Activated naive CD8-positive, alpha-beta T cell treated with anti-CD3 and anti-CD28 coated beads, Interleukin-2, amount 50 U/mL, for 24 hours (primary cell): ENCODE data around the gene STAP1.
"Not testable (repeated sequence)": the region's sequence is repeated elsewhere in the genome, so short reads cannot be mapped to it uniquely, and the experiment has no call there.

Source experiments
- ATAC-seq: fragments of 150-1000 bp; cut with Tn5 transposase; one replicate; pipeline ENCODE4 v1.10.0; 2021
- DNase-seq: peaks from one replicate; pipeline ENCODE4 v3.0.0; 2021
- H3K27ac Mint-ChIP-seq: one replicate; pipeline ENCODE4 v1.8.0; 2021; ENCODE audit warnings: mild to moderate bottlenecking, mixed read lengths
- H3K27me3 Mint-ChIP-seq: one replicate; pipeline ENCODE4 v1.8.0; 2021; ENCODE audit warnings: mixed read lengths
- H3K36me3 Mint-ChIP-seq: one replicate; pipeline ENCODE4 v1.8.0; 2021; ENCODE audit warnings: low read depth, mixed read lengths
- H3K4me1 Mint-ChIP-seq: one replicate; pipeline ENCODE4 v1.8.0; 2021; ENCODE audit warnings: mixed read lengths
- H3K4me3 Mint-ChIP-seq: one replicate; pipeline ENCODE4 v1.8.0; 2021; ENCODE audit warnings: mild to moderate bottlenecking, moderate library complexity, mixed read lengths
- H3K9me3 Mint-ChIP-seq: one replicate; pipeline ENCODE4 v1.8.0; 2021; ENCODE audit warnings: mixed read lengths

Gene STAP1, protein sequence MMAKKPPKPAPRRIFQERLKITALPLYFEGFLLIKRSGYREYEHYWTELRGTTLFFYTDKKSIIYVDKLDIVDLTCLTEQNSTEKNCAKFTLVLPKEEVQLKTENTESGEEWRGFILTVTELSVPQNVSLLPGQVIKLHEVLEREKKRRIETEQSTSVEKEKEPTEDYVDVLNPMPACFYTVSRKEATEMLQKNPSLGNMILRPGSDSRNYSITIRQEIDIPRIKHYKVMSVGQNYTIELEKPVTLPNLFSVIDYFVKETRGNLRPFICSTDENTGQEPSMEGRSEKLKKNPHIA

DNA sequence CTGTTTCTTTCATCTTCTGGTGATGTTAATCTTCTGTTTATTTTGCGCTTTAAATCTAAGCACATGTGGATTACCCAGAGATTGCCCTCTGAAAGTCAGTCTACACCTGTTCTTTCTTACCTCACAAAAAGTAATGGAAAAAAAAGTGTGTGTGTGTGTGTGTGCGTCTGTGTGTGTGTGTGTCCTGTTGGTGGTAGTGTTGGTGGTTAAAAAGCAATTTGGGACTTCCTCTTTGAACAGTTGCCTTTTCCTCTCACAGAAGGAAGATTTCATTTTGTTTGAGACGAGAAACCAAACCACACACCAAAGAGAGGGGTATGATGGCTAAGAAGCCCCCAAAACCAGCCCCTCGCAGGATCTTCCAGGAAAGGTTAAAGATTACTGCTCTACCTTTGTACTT is at the start of gene STAP1:
TSS of gene STAP1 (plus strand) at position 235 of the 400 bp plus-strand sequence. CDS start at position 318, 83 bp downstream.
- ATAC-seq (peak; percentile 36), DNase-seq (no peak)
- Mint-ChIP-seq H3K9me3 (no peaks in the 10 kb centered on the region), H3K36me3 (no peaks in the 10 kb centered on the region), H3K4me1 (peaks cover 21% of the 10 kb centered on the region), H3K27me3 (no peaks in the 10 kb centered on the region), H3K4me3 (peak within 1 kb of the TSS; percentile 78), H3K27ac (peak within 1 kb of the TSS; percentile 81)

DNA sequence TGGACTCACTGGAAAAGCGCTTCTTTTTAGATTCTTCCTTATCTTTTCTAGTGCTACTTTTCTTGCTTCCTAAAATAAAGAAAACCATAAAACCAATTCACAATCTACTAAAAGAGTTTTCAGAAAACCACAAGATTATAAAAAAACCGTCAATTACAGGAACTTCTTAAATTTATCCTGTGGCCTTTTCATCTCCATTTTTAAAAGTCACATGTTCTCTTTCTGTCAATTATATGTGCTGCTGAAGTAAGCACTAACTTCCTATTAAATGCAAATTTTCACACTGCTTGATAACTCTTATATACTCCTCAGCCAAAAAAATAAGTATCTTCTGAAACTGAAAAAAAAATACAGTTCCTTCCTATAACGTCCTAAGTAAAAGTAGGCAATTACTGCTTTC is 46.0 kb upstream of the STAP1 start:
- ATAC-seq (no peak), DNase-seq (no peak)
- no peak overlapping the region for H3K27ac Mint-ChIP-seq
- H3K4me1 Mint-ChIP-seq: peaks cover 7% of the 10 kb centered on the region
- no peaks in the 10 kb centered on the region for H3K27me3 Mint-ChIP-seq
- no peak overlapping the region for H3K4me3 Mint-ChIP-seq
- H3K36me3 Mint-ChIP-seq: peaks cover 51% of the 10 kb centered on the region
- H3K9me3 Mint-ChIP-seq: no peaks in the 10 kb centered on the region

DNA sequence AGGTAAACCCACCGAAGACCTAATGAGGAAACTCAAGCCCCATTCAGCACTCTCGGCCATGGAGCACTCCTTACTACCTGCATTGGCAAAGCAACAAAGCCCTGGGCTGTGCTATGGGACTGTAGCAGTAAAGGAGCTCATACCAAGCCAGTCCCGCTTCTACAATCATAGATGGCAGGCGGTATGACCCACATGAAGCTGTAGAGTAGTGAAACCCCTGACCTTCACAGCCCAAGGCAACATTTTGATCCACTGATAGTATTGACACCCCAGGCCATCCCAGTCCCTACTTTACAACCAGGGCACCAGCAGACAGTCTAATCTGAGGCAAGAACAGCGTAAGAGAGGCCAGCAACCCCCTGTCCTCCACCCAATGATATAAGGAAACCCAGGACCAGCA is 38.4 kb upstream of the STAP1 start:
- peaks cover 46% of the 10 kb centered on the region for H3K36me3 Mint-ChIP-seq
- peaks cover 43% of the 10 kb centered on the region for H3K4me1 Mint-ChIP-seq
- ATAC-seq (no peak), DNase-seq (no peak)
- no peak overlapping the region for H3K4me3 Mint-ChIP-seq
- H3K27ac Mint-ChIP-seq: no peak overlapping the region
- H3K27me3 Mint-ChIP-seq: no peaks in the 10 kb centered on the region
- H3K9me3 Mint-ChIP-seq: peaks cover 4% of the 10 kb centered on the region

DNA sequence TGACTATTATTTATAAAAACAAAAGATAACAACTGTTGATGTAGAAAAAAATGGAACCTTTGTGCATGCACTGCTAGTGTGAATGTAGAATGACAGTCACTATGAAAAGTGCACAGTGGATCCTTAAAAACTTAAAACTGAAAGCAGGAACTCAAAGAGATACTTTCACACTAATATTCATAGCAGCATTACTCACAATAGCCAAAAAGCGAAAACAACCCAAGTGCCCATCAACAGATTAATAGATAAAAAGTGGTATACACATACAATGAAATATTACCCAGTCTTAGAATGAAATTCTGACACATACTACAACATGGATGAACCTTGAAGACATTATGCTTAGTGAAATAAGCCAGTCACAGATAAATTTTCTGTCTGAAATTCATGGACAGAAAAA is 37.0 kb upstream of the STAP1 start:
- no peak for DNase-seq
- peak; percentile 61 for ATAC-seq
- no peaks in the 10 kb centered on the region for H3K27me3 Mint-ChIP-seq
- H3K36me3 Mint-ChIP-seq: peaks cover 51% of the 10 kb centered on the region
- no peak overlapping the region for H3K4me3 Mint-ChIP-seq
- H3K27ac Mint-ChIP-seq: peak overlapping the region; percentile 62
- H3K4me1 Mint-ChIP-seq: peaks cover 53% of the 10 kb centered on the region
- H3K9me3 Mint-ChIP-seq: peaks cover 11% of the 10 kb centered on the region

DNA sequence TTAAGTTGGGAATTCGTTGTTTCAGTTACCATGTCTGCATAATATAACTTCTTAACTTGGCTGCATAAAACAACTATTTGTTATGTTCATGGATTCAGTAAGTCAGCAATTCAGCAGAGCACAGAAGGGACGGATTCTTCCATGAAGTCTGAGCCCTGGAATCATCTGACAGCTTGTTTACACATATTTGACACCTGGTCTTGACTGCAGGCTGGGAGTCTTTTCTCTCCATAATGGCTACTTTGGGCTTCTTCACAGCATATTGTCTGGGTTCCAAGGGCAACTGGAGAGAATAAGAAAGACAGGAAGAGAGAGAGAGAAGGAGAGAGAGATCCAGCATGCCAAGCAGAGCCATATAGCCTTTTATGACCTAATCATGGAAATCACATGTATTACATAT is 36.3 kb upstream of the STAP1 start:
- H3K4me3 Mint-ChIP-seq: peak overlapping the region; percentile 32
- no peaks in the 10 kb centered on the region for H3K27me3 Mint-ChIP-seq
- peak overlapping the region; percentile 66 for H3K27ac Mint-ChIP-seq
- peaks cover 60% of the 10 kb centered on the region for H3K4me1 Mint-ChIP-seq
- H3K36me3 Mint-ChIP-seq: peaks cover 52% of the 10 kb centered on the region
- DNase-seq (no peak), ATAC-seq (no peak)
- peaks cover 11% of the 10 kb centered on the region for H3K9me3 Mint-ChIP-seq

DNA sequence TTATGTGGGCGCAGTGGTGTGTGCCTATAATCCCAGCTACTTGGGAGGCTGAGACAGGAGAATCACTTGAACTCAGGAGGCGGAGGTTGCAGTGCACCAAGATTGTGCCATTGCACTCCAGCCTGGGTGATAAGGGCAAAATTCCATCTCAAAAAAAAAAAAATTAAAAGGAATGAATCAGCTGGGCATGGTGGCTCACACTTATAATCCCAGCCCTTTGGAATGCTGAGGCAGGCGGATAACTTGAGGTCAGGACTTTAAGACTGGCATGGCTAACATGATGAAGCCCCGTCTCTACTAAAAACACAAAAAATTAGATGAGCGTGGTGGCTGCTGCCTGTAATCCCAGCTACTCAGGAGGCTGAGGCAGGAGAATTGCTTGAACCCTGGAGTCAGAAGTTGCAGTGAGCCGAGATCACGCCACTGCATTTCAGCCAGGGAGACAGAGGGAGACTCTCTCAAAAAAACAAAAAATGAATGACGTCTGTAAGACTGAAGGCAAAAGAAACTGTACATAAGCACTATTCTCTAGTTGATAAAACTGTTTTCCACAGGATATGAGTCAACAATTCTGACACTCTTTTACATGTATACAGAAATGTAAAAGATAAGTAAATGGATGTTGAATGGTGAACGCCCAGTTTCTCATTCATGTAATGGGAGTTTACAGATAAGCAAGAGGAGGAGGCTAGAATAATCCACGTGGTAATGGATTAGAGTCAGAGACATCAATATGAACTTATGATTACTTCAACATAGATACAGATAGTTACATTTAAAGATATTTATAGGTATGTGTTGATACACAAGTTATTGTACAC is 35.5 kb upstream of the STAP1 start:
- peak overlapping the region; percentile 58 for H3K4me3 Mint-ChIP-seq
- ATAC-seq: peak; percentile 83

DNA sequence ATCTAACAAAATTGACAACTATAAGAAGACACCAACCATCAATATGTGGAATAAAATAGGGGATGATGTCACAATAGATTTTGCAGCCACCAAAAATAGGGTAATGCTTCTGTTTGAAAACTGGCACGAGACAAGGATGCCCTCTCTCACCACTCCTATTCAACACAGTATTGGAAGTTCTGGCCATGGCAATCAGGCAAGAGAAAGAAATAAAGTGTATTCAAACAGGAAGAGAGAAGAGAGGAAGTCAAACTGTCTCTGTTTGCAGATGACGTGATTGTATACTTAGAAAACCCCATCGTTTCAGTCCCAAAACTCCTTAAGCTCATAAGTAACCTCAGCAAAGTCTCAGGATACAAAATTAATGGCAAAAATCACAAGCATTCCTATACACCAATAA is 34.4 kb upstream of the STAP1 start:
- not testable (repeated sequence) for DNase-seq, H3K27me3 Mint-ChIP-seq, ATAC-seq
- H3K27ac Mint-ChIP-seq: peak overlapping the region; percentile 87
- peak overlapping the region; percentile 12 for H3K4me3 Mint-ChIP-seq
- H3K4me1 Mint-ChIP-seq: peaks cover 69% of the 10 kb centered on the region
- H3K36me3 Mint-ChIP-seq: peaks cover 55% of the 10 kb centered on the region
- H3K9me3 Mint-ChIP-seq: peaks cover 11% of the 10 kb centered on the region

More for the DNA sequence above, 35.5 kb upstream of the STAP1 start:
- Mint-ChIP-seq H3K27me3 (no peaks in the 10 kb centered on the region), H3K27ac (peak overlapping the region; percentile 87), H3K9me3 (peaks cover 11% of the 10 kb centered on the region), H3K4me1 (peaks cover 64% of the 10 kb centered on the region), H3K36me3 (peaks cover 56% of the 10 kb centered on the region)
- no peak for DNase-seq

DNA sequence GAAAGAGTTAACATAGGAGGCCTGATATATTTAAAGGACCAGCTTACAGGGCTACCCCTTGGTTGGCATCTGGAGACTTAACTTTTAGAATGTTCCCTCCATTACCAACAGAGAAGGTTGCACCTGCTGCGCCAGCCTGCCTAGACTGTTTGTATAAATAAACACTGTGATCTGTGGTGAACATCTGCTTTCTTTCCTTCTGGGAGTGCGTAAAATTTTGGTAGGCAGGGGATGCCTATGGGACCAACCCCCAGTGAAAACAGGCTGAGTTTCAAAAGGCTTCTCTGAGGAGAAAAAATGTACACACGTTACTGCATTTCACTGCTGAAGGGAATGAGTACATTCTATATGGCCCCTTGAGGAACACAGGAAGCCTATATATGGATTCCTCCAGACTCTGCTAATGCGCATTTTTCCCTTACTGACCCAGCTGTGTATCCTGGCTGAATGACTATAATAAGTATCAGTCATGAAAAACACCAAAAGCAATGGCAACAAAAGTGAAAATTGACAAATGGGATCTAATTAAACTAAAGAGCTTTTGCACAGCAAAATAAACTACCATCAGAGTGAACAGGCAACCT is 27.1 kb upstream of the STAP1 start:
- peaks cover 24% of the 10 kb centered on the region for H3K4me1 Mint-ChIP-seq
- DNase-seq (no peak), ATAC-seq (no peak)
- H3K27ac Mint-ChIP-seq: no peak overlapping the region
- H3K36me3 Mint-ChIP-seq: peaks cover 76% of the 10 kb centered on the region
- peaks cover 8% of the 10 kb centered on the region for H3K9me3 Mint-ChIP-seq
- H3K27me3 Mint-ChIP-seq: no peaks in the 10 kb centered on the region
- H3K4me3 Mint-ChIP-seq: no peak overlapping the region

DNA sequence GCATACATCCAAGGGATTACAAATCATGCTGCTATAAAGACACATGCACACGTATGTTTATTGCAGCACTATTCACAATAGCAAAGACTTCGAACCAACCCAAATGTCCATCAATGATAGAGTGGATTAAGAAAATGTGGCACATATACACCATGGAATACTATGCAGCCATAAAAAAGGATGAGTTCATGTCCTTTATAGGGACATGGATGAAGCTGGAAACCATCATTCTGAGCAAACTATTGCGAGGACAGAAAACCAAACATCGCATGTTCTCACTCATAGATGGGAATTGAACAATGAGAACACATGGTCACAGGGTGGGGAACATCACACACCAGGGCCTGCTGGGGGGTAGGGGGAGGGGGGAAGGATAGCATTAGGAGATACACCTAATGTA is 26.1 kb upstream of the STAP1 start:
- Mint-ChIP-seq H3K4me1 (peaks cover 16% of the 10 kb centered on the region), H3K36me3 (peaks cover 70% of the 10 kb centered on the region)
- ATAC-seq, H3K27me3 Mint-ChIP-seq, DNase-seq, H3K4me3 Mint-ChIP-seq, H3K9me3 Mint-ChIP-seq, H3K27ac Mint-ChIP-seq: not testable (repeated sequence)

DNA sequence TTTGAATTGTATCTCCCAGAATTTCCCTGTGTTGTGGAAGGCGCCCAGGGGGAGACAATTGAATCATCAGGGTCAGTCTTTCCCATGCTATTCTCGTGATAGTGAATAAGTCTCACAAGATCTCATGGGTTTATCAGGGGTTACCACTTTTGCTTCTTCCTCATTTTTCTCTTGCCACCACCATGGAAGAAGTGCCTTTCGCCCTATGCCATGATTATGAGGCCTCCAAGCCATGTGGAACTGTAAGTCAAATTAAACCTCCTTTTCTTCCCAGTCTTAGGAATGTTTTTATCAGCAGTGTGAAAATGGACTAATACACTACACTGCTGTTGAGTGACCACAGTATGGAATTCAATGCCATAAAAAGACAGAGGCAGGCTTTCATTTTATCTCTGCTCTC is 25.4 kb upstream of the STAP1 start:
- Mint-ChIP-seq H3K27me3 (no peaks in the 10 kb centered on the region), H3K36me3 (peaks cover 67% of the 10 kb centered on the region), H3K4me1 (peaks cover 12% of the 10 kb centered on the region), H3K4me3 (no peak overlapping the region), H3K27ac (no peak overlapping the region), H3K9me3 (peaks cover 8% of the 10 kb centered on the region)
- no peak for DNase-seq
- no peak for ATAC-seq

DNA sequence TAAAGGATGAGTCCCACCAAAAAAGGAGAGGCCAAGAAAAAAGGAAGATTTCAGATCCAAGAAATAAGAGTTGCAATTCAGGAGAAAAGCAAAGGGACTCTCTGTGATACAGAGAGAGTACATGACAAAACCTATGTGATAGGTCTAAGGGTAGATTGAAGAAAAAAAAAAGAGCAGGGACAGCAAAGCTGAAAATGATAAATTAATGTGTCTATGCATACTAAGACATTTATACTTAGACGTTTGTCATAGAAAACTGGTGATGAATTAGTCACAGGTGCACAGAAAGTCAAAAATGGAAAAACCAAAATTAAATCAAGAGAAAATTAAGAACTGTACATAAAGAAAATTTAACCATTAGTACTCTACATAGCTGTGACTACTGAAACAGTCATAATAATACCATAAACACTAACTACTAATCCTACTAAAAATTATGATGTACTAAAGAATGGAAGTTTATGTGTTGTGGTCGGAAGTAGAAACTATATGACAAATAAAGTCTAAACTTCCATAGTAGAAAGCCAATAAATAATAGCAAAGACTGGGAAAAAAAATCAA is 23.2 kb upstream of the STAP1 start:
- ATAC-seq (no peak), DNase-seq (no peak)
- Mint-ChIP-seq H3K4me1 (peaks cover 15% of the 10 kb centered on the region), H3K9me3 (peaks cover 8% of the 10 kb centered on the region), H3K27me3 (no peaks in the 10 kb centered on the region), H3K27ac (peak overlapping the region; percentile 61), H3K36me3 (peaks cover 70% of the 10 kb centered on the region), H3K4me3 (no peak overlapping the region)

DNA sequence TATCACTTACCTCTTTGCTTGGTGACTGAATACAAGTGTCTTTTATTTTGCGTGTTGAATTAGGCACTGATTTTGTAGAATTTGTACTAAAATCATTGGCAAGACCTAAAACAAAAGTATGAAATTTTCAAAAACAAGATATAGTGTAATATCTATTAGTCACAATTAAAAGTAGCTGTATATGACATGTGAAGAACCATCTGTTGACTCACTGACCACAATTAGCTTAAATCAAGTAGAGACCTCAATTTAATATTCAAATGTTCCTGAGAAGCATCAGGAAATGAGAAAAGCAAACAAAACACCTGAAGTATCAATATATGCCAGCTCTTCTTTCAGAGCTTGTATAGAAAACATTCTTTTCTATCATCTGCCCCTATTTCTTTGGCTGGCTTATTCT is 18.7 kb upstream of the STAP1 start:
- no peak for ATAC-seq
- Mint-ChIP-seq H3K36me3 (peaks cover 53% of the 10 kb centered on the region), H3K27ac (no peak overlapping the region), H3K4me1 (peaks cover 43% of the 10 kb centered on the region), H3K4me3 (no peak overlapping the region), H3K27me3 (no peaks in the 10 kb centered on the region), H3K9me3 (no peaks in the 10 kb centered on the region)
- no peak for DNase-seq

DNA sequence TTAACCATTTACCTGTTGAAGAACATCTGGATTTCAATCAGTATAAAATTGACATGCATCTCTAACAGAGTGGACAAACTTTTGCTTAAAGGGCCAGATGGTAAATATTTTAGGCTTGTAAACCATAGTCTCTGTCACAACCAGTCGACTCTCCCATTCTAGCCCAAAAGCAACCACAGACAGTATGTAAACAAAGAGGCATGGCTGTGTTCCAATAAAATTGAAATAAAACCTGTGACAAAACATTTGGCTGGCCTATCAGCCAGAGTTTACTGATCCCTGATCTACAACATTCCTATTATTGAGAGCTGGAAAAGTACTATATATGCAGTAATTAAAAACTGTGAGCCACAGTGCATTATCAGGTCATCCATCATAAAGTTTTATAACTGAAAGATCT is 16.5 kb upstream of the STAP1 start:
- Mint-ChIP-seq H3K4me1 (peaks cover 47% of the 10 kb centered on the region), H3K4me3 (no peak overlapping the region), H3K27me3 (no peaks in the 10 kb centered on the region), H3K9me3 (no peaks in the 10 kb centered on the region), H3K27ac (peak overlapping the region; percentile 43), H3K36me3 (peaks cover 41% of the 10 kb centered on the region)
- no peak for ATAC-seq
- no peak for DNase-seq

DNA sequence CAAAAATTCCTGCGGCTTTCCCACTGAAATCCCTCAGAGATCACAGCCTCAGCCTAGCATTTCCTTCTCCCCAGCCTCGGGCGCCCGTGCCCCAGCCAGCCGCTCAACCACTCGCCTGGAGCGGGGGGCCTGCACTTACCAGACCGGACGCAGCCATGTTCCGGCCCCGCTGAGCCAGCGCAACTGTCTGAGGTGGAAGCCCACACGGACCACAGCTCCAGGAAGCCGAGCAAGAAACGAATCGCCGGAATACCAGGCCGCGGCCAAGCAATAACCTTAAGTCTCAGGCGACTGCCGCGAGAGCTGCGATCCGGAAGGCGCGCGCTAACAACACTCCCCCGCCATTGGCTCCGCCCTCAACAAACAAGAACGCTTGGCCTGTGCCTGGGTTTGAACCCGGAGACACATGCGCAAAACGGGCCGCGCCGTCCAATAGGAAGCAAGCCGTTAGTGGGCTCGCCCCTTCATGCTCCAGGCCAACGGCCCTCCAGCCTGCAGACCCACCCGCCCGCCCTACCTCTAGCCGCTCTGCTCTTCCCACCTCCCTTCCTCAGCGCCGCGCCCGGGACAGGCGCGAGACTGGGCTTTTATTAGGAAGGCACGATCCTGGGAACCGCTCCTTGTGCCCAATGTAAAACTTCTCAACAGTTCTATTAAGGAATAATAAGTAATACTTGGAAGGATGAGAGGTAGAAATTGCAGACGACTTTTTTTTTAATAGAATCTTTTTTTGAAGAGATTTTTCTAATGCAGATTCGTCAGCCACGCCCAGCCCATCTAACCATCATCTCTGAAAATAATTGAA is 13.1 kb upstream of the STAP1 start, which contains the start of gene CENPC:
TSS of gene CENPC (minus strand) at position 305 of the 805 bp plus-strand sequence. CDS start at position 157, 148 bp downstream.
- Mint-ChIP-seq H3K27me3 (no peaks in the 10 kb centered on the region), H3K4me1 (peaks cover 41% of the 10 kb centered on the region), H3K27ac (peak within 1 kb of the TSS; percentile 94), H3K9me3 (no peaks in the 10 kb centered on the region), H3K36me3 (peaks cover 24% of the 10 kb centered on the region), H3K4me3 (peak within 1 kb of the TSS; percentile 95)
- peak; percentile 93 for DNase-seq
- ATAC-seq: peak; percentile 98
